ENCODE measurements around the gene BEGAIN.

DNA sequence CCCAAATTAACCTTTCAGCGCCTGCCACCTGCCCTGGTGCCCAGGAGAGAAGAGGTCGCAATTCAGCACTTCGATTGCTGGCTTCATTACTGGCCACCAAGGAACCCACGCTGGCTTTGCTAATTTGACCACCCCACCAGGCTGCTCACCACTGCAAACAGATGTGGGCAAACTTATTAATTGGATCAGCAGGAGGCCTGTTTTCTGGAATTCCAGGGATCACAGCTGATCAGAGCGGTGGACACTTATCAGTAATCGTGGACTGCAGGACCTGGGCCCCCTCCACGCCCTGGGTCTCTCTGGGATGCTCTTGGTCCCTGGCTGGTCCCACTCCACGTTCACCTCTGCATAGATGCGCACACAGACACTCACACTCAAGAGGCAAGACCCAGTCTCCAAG is 27.8 kb downstream of the BEGAIN start:
- TF ChIP-seq, protein P1, sequence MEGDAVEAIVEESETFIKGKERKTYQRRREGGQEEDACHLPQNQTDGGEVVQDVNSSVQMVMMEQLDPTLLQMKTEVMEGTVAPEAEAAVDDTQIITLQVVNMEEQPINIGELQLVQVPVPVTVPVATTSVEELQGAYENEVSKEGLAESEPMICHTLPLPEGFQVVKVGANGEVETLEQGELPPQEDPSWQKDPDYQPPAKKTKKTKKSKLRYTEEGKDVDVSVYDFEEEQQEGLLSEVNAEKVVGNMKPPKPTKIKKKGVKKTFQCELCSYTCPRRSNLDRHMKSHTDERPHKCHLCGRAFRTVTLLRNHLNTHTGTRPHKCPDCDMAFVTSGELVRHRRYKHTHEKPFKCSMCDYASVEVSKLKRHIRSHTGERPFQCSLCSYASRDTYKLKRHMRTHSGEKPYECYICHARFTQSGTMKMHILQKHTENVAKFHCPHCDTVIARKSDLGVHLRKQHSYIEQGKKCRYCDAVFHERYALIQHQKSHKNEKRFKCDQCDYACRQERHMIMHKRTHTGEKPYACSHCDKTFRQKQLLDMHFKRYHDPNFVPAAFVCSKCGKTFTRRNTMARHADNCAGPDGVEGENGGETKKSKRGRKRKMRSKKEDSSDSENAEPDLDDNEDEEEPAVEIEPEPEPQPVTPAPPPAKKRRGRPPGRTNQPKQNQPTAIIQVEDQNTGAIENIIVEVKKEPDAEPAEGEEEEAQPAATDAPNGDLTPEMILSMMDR (IDR thresholded peaks at IDR 0.05) = no peak
- TF ChIP-seq POLR2A (IDR thresholded peaks at IDR 0.05) = no peak
